ENCODE data around the gene THRB.

The THRB gene

DNA sequence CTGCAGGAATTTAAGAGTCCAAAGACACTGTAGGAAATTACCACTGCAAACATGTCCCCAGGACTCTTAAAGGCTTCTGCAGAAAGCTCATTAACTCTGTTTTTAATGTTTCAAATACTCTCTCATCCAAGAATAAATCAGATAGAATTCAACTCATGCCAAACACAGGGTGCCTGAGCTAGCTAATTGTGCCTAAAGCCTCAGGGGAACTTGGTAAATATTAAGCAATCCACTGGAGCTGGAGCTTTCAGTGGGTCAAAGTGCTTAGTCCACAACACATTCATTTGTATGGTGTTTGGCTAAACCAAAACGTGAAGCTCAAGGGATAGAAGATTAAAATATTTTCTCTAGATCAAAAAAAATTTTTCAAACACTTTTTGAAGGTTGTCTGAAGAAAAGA lies 131.4 kb downstream of the THRB start:
- TF ChIP-seq, protein P1, sequence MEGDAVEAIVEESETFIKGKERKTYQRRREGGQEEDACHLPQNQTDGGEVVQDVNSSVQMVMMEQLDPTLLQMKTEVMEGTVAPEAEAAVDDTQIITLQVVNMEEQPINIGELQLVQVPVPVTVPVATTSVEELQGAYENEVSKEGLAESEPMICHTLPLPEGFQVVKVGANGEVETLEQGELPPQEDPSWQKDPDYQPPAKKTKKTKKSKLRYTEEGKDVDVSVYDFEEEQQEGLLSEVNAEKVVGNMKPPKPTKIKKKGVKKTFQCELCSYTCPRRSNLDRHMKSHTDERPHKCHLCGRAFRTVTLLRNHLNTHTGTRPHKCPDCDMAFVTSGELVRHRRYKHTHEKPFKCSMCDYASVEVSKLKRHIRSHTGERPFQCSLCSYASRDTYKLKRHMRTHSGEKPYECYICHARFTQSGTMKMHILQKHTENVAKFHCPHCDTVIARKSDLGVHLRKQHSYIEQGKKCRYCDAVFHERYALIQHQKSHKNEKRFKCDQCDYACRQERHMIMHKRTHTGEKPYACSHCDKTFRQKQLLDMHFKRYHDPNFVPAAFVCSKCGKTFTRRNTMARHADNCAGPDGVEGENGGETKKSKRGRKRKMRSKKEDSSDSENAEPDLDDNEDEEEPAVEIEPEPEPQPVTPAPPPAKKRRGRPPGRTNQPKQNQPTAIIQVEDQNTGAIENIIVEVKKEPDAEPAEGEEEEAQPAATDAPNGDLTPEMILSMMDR (IDR thresholded peaks at IDR 0.05; ENCODE audit: low read length), result no peak
- TF ChIP-seq EZH2 (IDR thresholded peaks at IDR 0.05; ENCODE audit: borderline replicate concordance, low read length), result no peak
- Histone ChIP-seq H3K9me3 (ENCODE audit: low read length) (no peaks in the 10 kb centered on the region), H4K20me1 (ENCODE audit: insufficient read depth, low read length) (no peaks in the 10 kb centered on the region), H3F3A (ENCODE audit: insufficient read depth, low read length) (no peaks in the 10 kb centered on the region), H3K27me3 (ENCODE audit: insufficient read depth, low read length) (no peaks in the 10 kb centered on the region), H3K4me2 (ENCODE audit: low read length) (no peak overlapping the region), H3K4me1 (ENCODE audit: insufficient read depth, low read length, severe bottlenecking) (no peaks in the 10 kb centered on the region), H3K9me2 (ENCODE audit: low read depth, low read length) (no peaks in the 10 kb centered on the region), H2AFZ (ENCODE audit: low read length) (no peak overlapping the region), H3K79me2 (ENCODE audit: insufficient read depth, low read length) (no peaks in the 10 kb centered on the region), H3K36me3 (ENCODE audit: insufficient read depth, low read length) (no peaks in the 10 kb centered on the region), H3K27ac (ENCODE audit: low read depth, low read length, poor library complexity, severe bottlenecking) (no peak overlapping the region), H3K4me3 (ENCODE audit: low read depth, low read length, poor library complexity, severe bottlenecking) (no peak overlapping the region), H3K9ac (ENCODE audit: low read length) (no peak overlapping the region)

DNA sequence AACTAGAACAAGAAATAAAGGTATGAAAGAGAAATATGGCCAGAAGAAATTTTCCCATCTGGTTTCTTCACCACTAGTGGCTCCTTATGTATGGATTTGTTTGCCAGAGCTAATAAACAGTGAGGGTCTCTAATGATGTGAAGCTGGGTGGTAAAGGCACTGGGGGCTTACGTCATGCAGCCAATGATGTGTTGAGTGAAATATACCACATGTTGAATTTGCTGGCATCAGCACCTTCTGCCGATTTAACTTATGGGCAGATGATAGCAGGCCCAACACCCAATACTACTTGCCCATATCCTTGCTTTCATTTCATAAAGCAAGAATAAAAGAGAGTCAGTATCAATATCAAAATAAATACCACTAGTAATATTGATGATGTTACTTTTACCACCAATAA lies 133.0 kb downstream of the THRB start:
- Histone ChIP-seq H3K4me3 (ENCODE audit: low read depth, low read length, poor library complexity, severe bottlenecking) (no peak overlapping the region), H3K27ac (ENCODE audit: low read depth, low read length, poor library complexity, severe bottlenecking) (no peak overlapping the region), H3F3A (ENCODE audit: insufficient read depth, low read length) (no peaks in the 10 kb centered on the region), H3K9me2 (ENCODE audit: low read depth, low read length) (no peaks in the 10 kb centered on the region), H3K4me2 (ENCODE audit: low read length) (no peak overlapping the region), H3K4me1 (ENCODE audit: insufficient read depth, low read length, severe bottlenecking) (no peaks in the 10 kb centered on the region), H3K27me3 (ENCODE audit: insufficient read depth, low read length) (no peaks in the 10 kb centered on the region), H3K9ac (ENCODE audit: low read length) (no peak overlapping the region), H4K20me1 (ENCODE audit: insufficient read depth, low read length) (no peaks in the 10 kb centered on the region), H3K79me2 (ENCODE audit: insufficient read depth, low read length) (no peaks in the 10 kb centered on the region), H3K9me3 (ENCODE audit: low read length) (no peaks in the 10 kb centered on the region), H3K36me3 (ENCODE audit: insufficient read depth, low read length) (no peaks in the 10 kb centered on the region), H2AFZ (ENCODE audit: low read length) (no peak overlapping the region)
- TF ChIP-seq, protein P1 (IDR thresholded peaks at IDR 0.05; ENCODE audit: low read length), result no peak
- TF ChIP-seq EZH2 (IDR thresholded peaks at IDR 0.05; ENCODE audit: borderline replicate concordance, low read length), result no peak

DNA sequence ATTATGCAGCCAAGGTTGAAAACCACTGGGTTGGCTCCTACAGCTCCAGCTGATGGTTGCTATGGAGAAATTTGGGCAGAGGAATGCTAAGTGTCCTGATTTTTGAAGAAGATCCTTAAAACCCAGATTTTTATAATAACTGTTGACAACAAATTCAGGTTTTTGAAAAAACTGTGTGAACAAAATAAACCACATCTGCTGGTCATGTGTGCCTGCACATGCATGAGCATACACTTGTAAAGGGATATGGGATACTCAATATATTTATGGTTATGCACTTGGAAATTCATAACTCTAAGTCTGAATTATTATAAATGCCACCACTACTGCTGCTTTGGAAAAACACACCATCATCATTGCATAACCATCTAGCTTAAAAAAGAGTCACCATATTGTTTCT lies 133.7 kb downstream of the THRB start:
- Histone ChIP-seq H3K4me1 (ENCODE audit: insufficient read depth, low read length, severe bottlenecking) (no peaks in the 10 kb centered on the region), H3K4me3 (ENCODE audit: low read depth, low read length, poor library complexity, severe bottlenecking) (no peak overlapping the region), H3K79me2 (ENCODE audit: insufficient read depth, low read length) (no peaks in the 10 kb centered on the region), H2AFZ (ENCODE audit: low read length) (no peak overlapping the region), H3K9ac (ENCODE audit: low read length) (no peak overlapping the region), H3K36me3 (ENCODE audit: insufficient read depth, low read length) (no peaks in the 10 kb centered on the region), H3K9me2 (ENCODE audit: low read depth, low read length) (no peaks in the 10 kb centered on the region), H3K9me3 (ENCODE audit: low read length) (no peaks in the 10 kb centered on the region), H3F3A (ENCODE audit: insufficient read depth, low read length) (no peaks in the 10 kb centered on the region), H3K27me3 (ENCODE audit: insufficient read depth, low read length) (no peaks in the 10 kb centered on the region), H3K27ac (ENCODE audit: low read depth, low read length, poor library complexity, severe bottlenecking) (no peak overlapping the region), H4K20me1 (ENCODE audit: insufficient read depth, low read length) (no peaks in the 10 kb centered on the region), H3K4me2 (ENCODE audit: low read length) (no peak overlapping the region)
- TF ChIP-seq, protein P1 (IDR thresholded peaks at IDR 0.05; ENCODE audit: low read length), result no peak
- no peak for TF ChIP-seq EZH2 (IDR thresholded peaks at IDR 0.05; ENCODE audit: borderline replicate concordance, low read length)
